ENCODE results near the gene MLLT10. TPM values are rescaled to one million over a fixed set of nuclear protein-coding genes. Genes with fewer than 3 reads are reported as not detected.

MLLT10 gene
- total and polyA plus RNA-seq, 9 of the 15 experiments (the other 6 are each of a cell fraction or from before 2014, with no cell fraction given) = 18.8 to 81.4 (median 64.2) TPM

- FAIRE-seq (no peak), ATAC-seq (no peak), DNase-seq (ENCODE audit: extremely low read depth in 1 of 4, low spot score in 3 of 4) (no peak)
- no peak overlapping the region for H3K4me3 ChIP-seq
- no peak overlapping the region for H3K27ac ChIP-seq (ENCODE audit: extremely low read depth, low read depth, low read length)
- peaks cover 70% of the 10 kb centered on the region for H3K36me3 ChIP-seq (ENCODE audit: control insufficient read depth, insufficient read depth, low read length)
- H4K20me1 ChIP-seq (replicated peaks; ENCODE audit: control insufficient read depth, insufficient read depth, low read length) = no peaks in the 10 kb centered on the region
- H3K4me2 ChIP-seq (ENCODE audit: insufficient read depth, low read length) = no peak overlapping the region
- TF ChIP-seq MCM2 (IDR thresholded peaks at IDR 0.05; ENCODE audit: low read depth) = no peak
- no peak for TF ChIP-seq MLLT1 (IDR thresholded peaks at IDR 0.05)
- peak; percentile 65 for TF ChIP-seq ZNF316 (IDR thresholded peaks at IDR 0.05)
- TF ChIP-seq MAFG (tag; conservative IDR thresholded peaks at IDR 0.05) = peak; percentile 31; the same call in 1 of the 2 replicates
- no peak for TF ChIP-seq E4F1 (CRISPR knock-in tag; IDR thresholded peaks at IDR 0.05; ENCODE audit: borderline replicate concordance)
- no peak for TF ChIP-seq SUPT5H (IDR thresholded peaks at IDR 0.05)
- peak; percentile 54; the same call in 1 of the 2 replicates for TF ChIP-seq C11orf30 (IDR thresholded peaks at IDR 0.05; ENCODE audit: low read depth)
- TF ChIP-seq EZH2 (IDR thresholded peaks at IDR 0.05; ENCODE audit: borderline replicate concordance, low read depth, low read length) = no peak
- no peaks in the 10 kb centered on the region for H3K9me1 ChIP-seq (ENCODE audit: control insufficient read depth, insufficient read depth, low read length)
- intact Hi-C loops (cut with micrococcal nuclease) = no loop called here
- no peaks in the 10 kb centered on the region for H3K9me3 ChIP-seq (replicated peaks; ENCODE audit: control insufficient read depth, insufficient read depth, low read depth, low read length)
- no TSS peak for BruUV-seq (replicated peaks)
- no peak overlapping the region for H2AFZ ChIP-seq (ENCODE audit: low read depth, low read length)
- H3K4me1 ChIP-seq (replicated peaks in 1 of 2; ENCODE audit: control insufficient read depth in 2 of 2, insufficient read depth in 2 of 2, low read length in 2 of 2) = no peaks in the 10 kb centered on the region
- POLR2A ChIA-PET = no interaction called here
- in situ Hi-C loops (cut with MboI) = no loop called here
- H3K79me2 ChIP-seq (ENCODE audit: control insufficient read depth, insufficient read depth, low read length) = peaks cover 74% of the 10 kb centered on the region
- no peak overlapping the region for H3K9ac ChIP-seq (ENCODE audit: insufficient read depth in 1 of 2, low read depth in 2 of 2, low read length in 2 of 2)
- CTCF ChIA-PET (ENCODE audit: low intra/inter-chr PET ratio) = no interaction called here
- H3K27me3 ChIP-seq (ENCODE audit: control insufficient read depth in 2 of 2, insufficient read depth in 2 of 2, low read length in 2 of 2) = no peaks in the 10 kb centered on the region
Measured at GRCh38 chr10:21587391-21587790, 53.4 kb downstream of the MLLT10 start.
